Measurements from ENCODE around the gene ZNF672. TPM values are rescaled to one million over a fixed set of nuclear protein-coding genes. Genes with fewer than 3 reads are reported as not detected.
"Not testable (repeated sequence)": the region's sequence is repeated elsewhere in the genome, so short reads cannot be mapped to it uniquely, and the experiment has no call there.

Gene ZNF672
- total RNA-seq (19.0 and 23.6 TPM in 2 replicates), polyA plus RNA-seq (30.7 and 34.7 TPM in 2 replicates)

DNA sequence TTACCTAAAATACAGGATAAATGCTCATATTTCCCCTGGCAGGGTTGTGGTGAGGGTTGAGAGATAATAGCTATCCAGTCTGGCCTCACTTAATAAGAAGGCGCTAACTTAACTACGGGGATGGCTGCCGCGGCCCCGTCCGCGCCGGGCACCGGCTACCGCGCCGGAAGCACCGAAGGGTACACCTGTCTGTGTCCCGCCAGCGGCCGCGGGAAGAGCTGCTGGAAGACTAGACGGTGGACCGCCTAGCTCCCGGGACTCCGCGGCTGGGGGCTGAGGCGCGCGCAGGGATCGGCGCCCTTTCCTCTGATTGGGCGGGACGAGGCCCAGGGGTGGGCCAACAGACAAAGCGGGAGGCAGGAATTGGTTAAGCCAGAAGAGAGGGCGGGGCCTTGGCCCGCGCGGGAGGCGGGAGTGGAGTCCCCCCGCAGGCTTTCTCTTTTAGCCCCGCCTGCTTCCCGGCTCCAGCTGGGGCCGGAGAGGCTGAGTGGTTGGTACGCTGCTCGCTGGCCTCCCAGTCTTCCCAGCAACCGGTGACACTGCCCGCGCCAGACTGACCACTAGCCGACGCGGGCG is at the start of gene ZNF672:
ZNF672 (plus strand) TSS at position 444 of the 576 bp plus-strand sequence. CDS start 9,051 bp downstream, outside the sequence.
- H3K27me3 ChIP-seq = peaks cover 5% of the 10 kb centered on the region
- no peaks in the 10 kb centered on the region for H3K9me3 ChIP-seq (ENCODE audit: low read depth)
- peaks cover 35% of the 10 kb centered on the region for H3K79me2 ChIP-seq
- DNase-seq (ENCODE audit: low spot score) = peak; percentile 99
- peak within 1 kb of the TSS; percentile 39 for H2AFZ ChIP-seq
- under 1% methylated on average over 33 of the region's 48 CpGs for whole genome bisulfite sequencing (ENCODE audit: low lambda C conversion rate, missing lambda C conversion rate)
- peak within 1 kb of the TSS; percentile 47 for H3K4me3 ChIP-seq
- H4K20me1 ChIP-seq (ENCODE audit: insufficient read depth, poor library complexity, severe bottlenecking) = peaks cover 5% of the 10 kb centered on the region
- peak within 1 kb of the TSS; percentile 84 for H3K4me2 ChIP-seq
- peak within 1 kb of the TSS; percentile 99 for H3K27ac ChIP-seq
- TF ChIP-seq, protein P1, sequence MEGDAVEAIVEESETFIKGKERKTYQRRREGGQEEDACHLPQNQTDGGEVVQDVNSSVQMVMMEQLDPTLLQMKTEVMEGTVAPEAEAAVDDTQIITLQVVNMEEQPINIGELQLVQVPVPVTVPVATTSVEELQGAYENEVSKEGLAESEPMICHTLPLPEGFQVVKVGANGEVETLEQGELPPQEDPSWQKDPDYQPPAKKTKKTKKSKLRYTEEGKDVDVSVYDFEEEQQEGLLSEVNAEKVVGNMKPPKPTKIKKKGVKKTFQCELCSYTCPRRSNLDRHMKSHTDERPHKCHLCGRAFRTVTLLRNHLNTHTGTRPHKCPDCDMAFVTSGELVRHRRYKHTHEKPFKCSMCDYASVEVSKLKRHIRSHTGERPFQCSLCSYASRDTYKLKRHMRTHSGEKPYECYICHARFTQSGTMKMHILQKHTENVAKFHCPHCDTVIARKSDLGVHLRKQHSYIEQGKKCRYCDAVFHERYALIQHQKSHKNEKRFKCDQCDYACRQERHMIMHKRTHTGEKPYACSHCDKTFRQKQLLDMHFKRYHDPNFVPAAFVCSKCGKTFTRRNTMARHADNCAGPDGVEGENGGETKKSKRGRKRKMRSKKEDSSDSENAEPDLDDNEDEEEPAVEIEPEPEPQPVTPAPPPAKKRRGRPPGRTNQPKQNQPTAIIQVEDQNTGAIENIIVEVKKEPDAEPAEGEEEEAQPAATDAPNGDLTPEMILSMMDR (IDR thresholded peaks at IDR 0.05; ENCODE audit: poor library complexity) = no peak
- no peak for TF ChIP-seq EZH2 (IDR thresholded peaks at IDR 0.05; ENCODE audit: borderline replicate concordance)
- TF ChIP-seq EZH2phosphoT487 (IDR thresholded peaks at IDR 0.05; ENCODE audit: low read depth, severe bottlenecking, unreplicated experiment) = no peak
- no peaks in the 10 kb centered on the region for H3K36me3 ChIP-seq (replicated peaks; ENCODE audit: insufficient read depth, low read depth)
- H3K4me1 ChIP-seq (ENCODE audit: insufficient read depth) = peaks cover 9% of the 10 kb centered on the region
- no peaks in the 10 kb centered on the region for H3K9me2 ChIP-seq (replicated peaks; ENCODE audit: insufficient read depth)

DNA sequence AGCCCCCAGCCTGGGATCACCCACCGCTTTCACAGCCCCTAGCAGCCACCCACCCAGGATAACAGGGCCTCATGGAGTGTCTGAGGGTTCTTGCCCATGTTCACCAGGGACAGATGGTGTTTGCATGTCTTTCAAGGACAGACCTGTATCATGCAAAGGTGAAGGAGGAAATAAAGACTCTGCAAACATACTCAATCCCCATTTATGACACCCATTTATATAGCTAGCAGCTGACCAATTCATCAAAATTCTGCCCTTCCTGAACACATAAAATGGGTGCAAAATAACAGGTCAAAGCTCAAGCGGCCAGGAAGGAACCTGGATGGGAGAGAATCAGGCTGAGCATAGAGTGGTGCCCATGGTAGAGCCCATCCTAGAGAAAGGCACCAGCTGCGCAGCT is 49.7 kb upstream of the ZNF672 start:
- H3K4me3 ChIP-seq = no peak overlapping the region
- H4K20me1 ChIP-seq (ENCODE audit: insufficient read depth, poor library complexity, severe bottlenecking) = no peaks in the 10 kb centered on the region
- no peaks in the 10 kb centered on the region for H3K27me3 ChIP-seq
- H3K9me2 ChIP-seq (replicated peaks; ENCODE audit: insufficient read depth) = no peaks in the 10 kb centered on the region
- TF ChIP-seq, protein P1 (IDR thresholded peaks at IDR 0.05; ENCODE audit: poor library complexity) = no peak
- TF ChIP-seq EZH2phosphoT487 (IDR thresholded peaks at IDR 0.05; ENCODE audit: low read depth, severe bottlenecking, unreplicated experiment) (no peak), EZH2 (IDR thresholded peaks at IDR 0.05; ENCODE audit: borderline replicate concordance) (no peak)
- no peak overlapping the region for H2AFZ ChIP-seq
- H3K4me2 ChIP-seq = no peak overlapping the region
- no peaks in the 10 kb centered on the region for H3K36me3 ChIP-seq (replicated peaks; ENCODE audit: insufficient read depth, low read depth)
- no peak overlapping the region for H3K27ac ChIP-seq
- DNase-seq (ENCODE audit: low spot score) = no peak
- no peaks in the 10 kb centered on the region for H3K79me2 ChIP-seq
- WGBS (ENCODE audit: low lambda C conversion rate, missing lambda C conversion rate) = 53% methylated on average over 3 of the region's 3 CpGs
- H3K4me1 ChIP-seq (ENCODE audit: insufficient read depth) = no peaks in the 10 kb centered on the region
- H3K9me3 ChIP-seq (ENCODE audit: low read depth) = no peaks in the 10 kb centered on the region

DNA sequence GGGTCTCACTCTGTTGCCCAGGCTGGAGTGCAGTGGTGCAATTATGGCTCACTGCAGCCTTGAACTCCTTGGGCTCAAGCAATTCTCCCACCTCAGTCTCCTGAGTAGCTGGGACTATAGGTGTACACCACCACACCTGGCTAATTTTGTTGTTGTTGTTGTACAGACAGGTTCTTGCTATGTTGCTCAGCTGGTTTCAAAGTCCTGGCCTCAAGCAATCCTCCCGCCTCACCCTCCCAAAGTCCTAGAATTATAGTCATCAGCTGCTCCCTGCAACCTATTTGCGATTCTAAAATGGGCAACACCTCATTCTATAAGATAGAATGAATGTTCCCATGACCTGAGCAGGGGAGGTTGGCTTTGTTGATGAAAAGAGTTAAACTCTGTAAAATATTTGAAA is 48.7 kb upstream of the ZNF672 start:
- 48% methylated on average over 2 of the region's 2 CpGs for WGBS (ENCODE audit: low lambda C conversion rate, missing lambda C conversion rate)
- not testable (repeated sequence) for H3K27ac ChIP-seq; H3K4me1 ChIP-seq (ENCODE audit: insufficient read depth)

DNA sequence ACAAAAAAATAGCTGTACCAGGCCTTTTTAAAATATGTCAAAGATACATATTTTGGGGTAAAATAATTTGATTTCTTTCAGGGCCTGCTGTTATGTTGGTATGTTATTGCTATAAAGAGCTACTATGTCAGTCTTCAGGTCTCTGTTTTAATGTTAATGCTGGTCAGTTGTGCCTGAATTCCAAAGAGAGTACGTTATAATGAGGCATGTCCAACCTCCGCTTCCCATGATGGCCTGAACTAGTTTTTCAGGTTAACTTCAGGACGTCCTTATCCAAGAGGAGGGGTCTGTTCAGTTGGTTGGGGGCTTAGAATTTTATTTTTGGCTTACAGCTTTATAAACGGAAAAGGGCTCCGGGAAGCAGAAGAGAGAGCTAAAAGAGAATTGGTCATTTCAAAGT is 47.6 kb upstream of the ZNF672 start:
- H3K4me3 ChIP-seq = no peak overlapping the region
- H3K9me3 ChIP-seq (ENCODE audit: low read depth) = no peaks in the 10 kb centered on the region
- H2AFZ ChIP-seq = no peak overlapping the region
- no peaks in the 10 kb centered on the region for H4K20me1 ChIP-seq (ENCODE audit: insufficient read depth, poor library complexity, severe bottlenecking)
- no peak overlapping the region for H3K4me2 ChIP-seq
- TF ChIP-seq, protein P1 (IDR thresholded peaks at IDR 0.05; ENCODE audit: poor library complexity) = no peak
- TF ChIP-seq EZH2 (IDR thresholded peaks at IDR 0.05; ENCODE audit: borderline replicate concordance) (no peak), EZH2phosphoT487 (IDR thresholded peaks at IDR 0.05; ENCODE audit: low read depth, severe bottlenecking, unreplicated experiment) (no peak)
- H3K36me3 ChIP-seq (replicated peaks; ENCODE audit: insufficient read depth, low read depth) = no peaks in the 10 kb centered on the region
- H3K27ac ChIP-seq = no peak overlapping the region
- WGBS (ENCODE audit: low lambda C conversion rate, missing lambda C conversion rate) = 70% methylated on average over 5 of the region's 5 CpGs
- no peaks in the 10 kb centered on the region for H3K79me2 ChIP-seq
- no peak for DNase-seq (ENCODE audit: low spot score)
- H3K27me3 ChIP-seq = no peaks in the 10 kb centered on the region
- no peaks in the 10 kb centered on the region for H3K4me1 ChIP-seq (ENCODE audit: insufficient read depth)
- H3K9me2 ChIP-seq (replicated peaks; ENCODE audit: insufficient read depth) = no peaks in the 10 kb centered on the region

More for the DNA sequence above, 48.7 kb upstream of the ZNF672 start:
- not testable (repeated sequence) for H3K27me3 ChIP-seq; H3K9me2 ChIP-seq (replicated peaks; ENCODE audit: insufficient read depth); H3K36me3 ChIP-seq (replicated peaks; ENCODE audit: insufficient read depth, low read depth); H3K9me3 ChIP-seq (ENCODE audit: low read depth); DNase-seq (ENCODE audit: low spot score); H2AFZ ChIP-seq; H3K4me2 ChIP-seq; H3K4me3 ChIP-seq; H4K20me1 ChIP-seq (ENCODE audit: insufficient read depth, poor library complexity, severe bottlenecking); H3K79me2 ChIP-seq
